Thyroid gland (tissue), 4 donors: ENCODE measurements around the gene SFT2D3.

Experiments used
- CTCF ChIP-seq, 6 experiments: fragments of 200-600 bp in 3 of 6; fragments of 450-650 bp in 3 of 6; sonication (generic) in 3 of 6; IDR thresholded peaks; one replicate each; pipeline ENCODE4 v1.5.1; 2016 to 2019; ENCODE audit warnings: antibody characterized with exemption in 6 of 6, mild to moderate bottlenecking in 2 of 6, inconsistent platforms in 1 of 6, moderate library complexity in 1 of 6
- POLR2A ChIP-seq, 2 donors: fragments of 450-650 bp; IDR thresholded peaks; one replicate each; pipeline ENCODE4 v1.6.1; 2017; ENCODE audit warnings: antibody characterized with exemption in 2 of 2, mild to moderate bottlenecking in 2 of 2, moderate library complexity in 1 of 2

DNA sequence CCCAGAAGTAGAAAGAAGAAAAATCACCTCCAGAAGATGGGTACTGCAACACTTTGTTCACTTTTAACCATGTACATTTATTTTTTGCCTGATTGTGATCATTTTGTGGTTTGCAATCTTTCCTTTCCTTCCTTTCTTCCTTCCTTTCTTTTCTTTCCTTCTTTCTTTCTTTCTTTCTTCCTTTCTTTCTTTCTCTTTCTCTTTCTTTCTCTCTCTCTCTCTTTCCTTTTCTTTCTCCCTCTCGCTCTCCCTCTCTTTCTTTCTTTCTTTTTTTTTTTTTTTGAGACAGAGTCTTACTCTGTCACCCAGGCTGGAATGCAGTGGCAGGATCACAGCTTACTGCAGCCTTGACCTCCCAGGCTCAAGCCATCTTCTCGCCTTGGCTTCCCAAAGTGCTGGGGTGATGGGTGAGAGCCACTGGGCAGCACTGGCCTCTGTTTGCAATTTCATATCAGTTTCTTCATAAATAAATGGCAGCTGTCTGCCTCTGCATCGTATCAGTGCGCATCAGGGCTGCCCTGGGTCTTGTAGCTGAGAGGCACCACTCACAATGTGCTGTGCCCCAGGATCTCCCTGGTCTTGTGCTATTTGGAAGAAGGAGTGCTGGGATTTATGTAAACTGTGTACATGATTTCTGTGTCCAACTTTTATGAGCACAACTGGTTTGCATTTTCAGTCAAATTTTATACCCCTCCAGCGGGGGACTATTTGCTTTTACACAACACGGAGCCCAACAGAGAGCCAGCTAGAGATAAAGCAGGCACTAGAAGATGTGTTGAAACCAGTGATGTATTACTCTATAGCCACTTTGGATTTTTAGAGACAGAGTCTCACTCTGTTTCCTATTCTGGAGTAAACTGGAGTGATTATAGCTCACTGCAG lies 19.1 kb upstream of the SFT2D3 start:
- TF ChIP-seq CTCF (IDR thresholded peaks at IDR 0.05), result no peak
- TF ChIP-seq POLR2A (IDR thresholded peaks at IDR 0.05), result no peak
